HL-60 (cell line): Measurements from ENCODE around the gene HNRNPL.
A peak's percentile ranks its signal among the peaks of the same experiment; 100 is the strongest.
"Not testable (repeated sequence)": the region's sequence is repeated elsewhere in the genome, so short reads cannot be mapped to it uniquely, and the experiment has no call there.

Experiments
- DNase-seq, 2 experiments: peaks; one replicate each; pipeline ENCODE4 v3.0.0-alpha.2; 2010 to 2020; ENCODE audit warnings: low read depth in 1 of 2, low spot score in 1 of 2
- H3K27ac ChIP-seq: fragments of 250-450 bp; sonication (Bioruptor Pico); replicated peaks from 2 replicates; pipeline ENCODE4 v1.5.1; 2020; ENCODE audit warnings: mild to moderate bottlenecking, moderate library complexity
- H3K27me3 ChIP-seq: fragments of 250-450 bp; sonication (Bioruptor Pico); 2 replicates; pipeline ENCODE4 v1.5.1; 2021; ENCODE audit warnings: mild to moderate bottlenecking, moderate library complexity; ENCODE audit not compliant: insufficient read depth, poor library complexity, severe bottlenecking
- H3K4me3 ChIP-seq: replicated peaks from 2 replicates; pipeline ENCODE4 v1.5.1; 2011; ENCODE audit warnings: mild to moderate bottlenecking, control low read depth, low read length; ENCODE audit not compliant: insufficient read depth
- GABPA ChIP-seq: IDR thresholded peaks from 2 replicates; pipeline ENCODE4 v1.6.1; 2012; ENCODE audit warnings: low read depth
- POLR2AphosphoS5 ChIP-seq: IDR thresholded peaks from 2 replicates; pipeline ENCODE4 v1.6.1; 2012; ENCODE audit warnings: low read depth
- SPI1 ChIP-seq: IDR thresholded peaks from 2 replicates; pipeline ENCODE4 v1.6.1; 2012; ENCODE audit warnings: low read depth, mild to moderate bottlenecking, borderline replicate concordance
- TF ChIP-seq, protein P1 (sequence below): IDR thresholded peaks from 2 replicates; pipeline ENCODE4 v1.6.1; 2012; ENCODE audit warnings: low read depth; ENCODE audit not compliant: insufficient replicate concordance
- TF ChIP-seq, protein P2 (sequence below): IDR thresholded peaks from one replicate; pipeline ENCODE4 v1.5.1; 2011; ENCODE audit warnings: low read length, control low read depth, inconsistent platforms; ENCODE audit not compliant: insufficient read depth

Gene HNRNPL

DNA sequence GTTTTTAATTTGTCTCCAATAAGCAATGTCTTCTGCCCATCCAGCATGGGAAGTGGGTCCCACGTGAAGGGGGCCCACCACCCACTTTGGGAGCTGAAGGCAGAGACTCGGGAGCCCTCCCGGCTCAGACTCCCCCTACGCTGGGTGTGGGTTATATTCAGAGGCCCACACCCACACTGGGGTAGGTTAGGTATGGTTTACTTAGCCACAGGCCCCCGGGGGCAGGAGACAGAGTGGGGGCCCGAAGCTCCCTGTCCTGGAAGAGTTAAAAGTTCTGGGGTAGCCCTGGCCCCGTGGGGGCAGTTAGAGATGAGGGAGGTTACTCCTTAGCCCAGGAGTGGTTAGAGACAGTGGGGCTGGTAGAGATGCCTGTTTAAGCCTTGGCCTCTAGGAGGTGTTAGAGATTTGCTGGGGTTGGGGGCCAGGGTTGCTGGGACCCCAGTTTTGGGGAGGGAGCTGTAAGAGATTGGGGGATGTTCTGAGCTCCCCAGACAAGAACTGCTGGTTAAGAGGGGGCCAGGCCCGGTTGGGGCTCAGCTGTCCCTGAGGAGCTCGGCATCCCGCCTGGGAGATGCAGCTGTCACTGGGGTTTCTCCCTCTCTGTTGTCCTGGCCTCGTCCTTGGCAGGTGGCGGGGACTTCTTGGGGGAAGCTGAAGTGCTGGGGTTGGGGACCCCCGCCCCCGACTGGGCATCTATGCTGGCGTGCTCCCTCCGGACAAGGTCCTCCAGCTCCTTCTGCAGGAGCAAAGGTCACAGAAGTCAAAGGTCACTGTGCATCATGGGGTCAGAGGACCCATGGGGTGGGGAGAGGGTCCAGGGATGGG, 29.0 kb upstream of the HNRNPL start:
- peak overlapping the region; percentile 73 for H3K27ac ChIP-seq
- TF ChIP-seq SPI1, result no peak
- TF ChIP-seq, protein P1, sequence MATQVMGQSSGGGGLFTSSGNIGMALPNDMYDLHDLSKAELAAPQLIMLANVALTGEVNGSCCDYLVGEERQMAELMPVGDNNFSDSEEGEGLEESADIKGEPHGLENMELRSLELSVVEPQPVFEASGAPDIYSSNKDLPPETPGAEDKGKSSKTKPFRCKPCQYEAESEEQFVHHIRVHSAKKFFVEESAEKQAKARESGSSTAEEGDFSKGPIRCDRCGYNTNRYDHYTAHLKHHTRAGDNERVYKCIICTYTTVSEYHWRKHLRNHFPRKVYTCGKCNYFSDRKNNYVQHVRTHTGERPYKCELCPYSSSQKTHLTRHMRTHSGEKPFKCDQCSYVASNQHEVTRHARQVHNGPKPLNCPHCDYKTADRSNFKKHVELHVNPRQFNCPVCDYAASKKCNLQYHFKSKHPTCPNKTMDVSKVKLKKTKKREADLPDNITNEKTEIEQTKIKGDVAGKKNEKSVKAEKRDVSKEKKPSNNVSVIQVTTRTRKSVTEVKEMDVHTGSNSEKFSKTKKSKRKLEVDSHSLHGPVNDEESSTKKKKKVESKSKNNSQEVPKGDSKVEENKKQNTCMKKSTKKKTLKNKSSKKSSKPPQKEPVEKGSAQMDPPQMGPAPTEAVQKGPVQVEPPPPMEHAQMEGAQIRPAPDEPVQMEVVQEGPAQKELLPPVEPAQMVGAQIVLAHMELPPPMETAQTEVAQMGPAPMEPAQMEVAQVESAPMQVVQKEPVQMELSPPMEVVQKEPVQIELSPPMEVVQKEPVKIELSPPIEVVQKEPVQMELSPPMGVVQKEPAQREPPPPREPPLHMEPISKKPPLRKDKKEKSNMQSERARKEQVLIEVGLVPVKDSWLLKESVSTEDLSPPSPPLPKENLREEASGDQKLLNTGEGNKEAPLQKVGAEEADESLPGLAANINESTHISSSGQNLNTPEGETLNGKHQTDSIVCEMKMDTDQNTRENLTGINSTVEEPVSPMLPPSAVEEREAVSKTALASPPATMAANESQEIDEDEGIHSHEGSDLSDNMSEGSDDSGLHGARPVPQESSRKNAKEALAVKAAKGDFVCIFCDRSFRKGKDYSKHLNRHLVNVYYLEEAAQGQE, result no peak
- no peak for TF ChIP-seq GABPA
- TF ChIP-seq POLR2AphosphoS5, result no peak
- TF ChIP-seq, protein P2, sequence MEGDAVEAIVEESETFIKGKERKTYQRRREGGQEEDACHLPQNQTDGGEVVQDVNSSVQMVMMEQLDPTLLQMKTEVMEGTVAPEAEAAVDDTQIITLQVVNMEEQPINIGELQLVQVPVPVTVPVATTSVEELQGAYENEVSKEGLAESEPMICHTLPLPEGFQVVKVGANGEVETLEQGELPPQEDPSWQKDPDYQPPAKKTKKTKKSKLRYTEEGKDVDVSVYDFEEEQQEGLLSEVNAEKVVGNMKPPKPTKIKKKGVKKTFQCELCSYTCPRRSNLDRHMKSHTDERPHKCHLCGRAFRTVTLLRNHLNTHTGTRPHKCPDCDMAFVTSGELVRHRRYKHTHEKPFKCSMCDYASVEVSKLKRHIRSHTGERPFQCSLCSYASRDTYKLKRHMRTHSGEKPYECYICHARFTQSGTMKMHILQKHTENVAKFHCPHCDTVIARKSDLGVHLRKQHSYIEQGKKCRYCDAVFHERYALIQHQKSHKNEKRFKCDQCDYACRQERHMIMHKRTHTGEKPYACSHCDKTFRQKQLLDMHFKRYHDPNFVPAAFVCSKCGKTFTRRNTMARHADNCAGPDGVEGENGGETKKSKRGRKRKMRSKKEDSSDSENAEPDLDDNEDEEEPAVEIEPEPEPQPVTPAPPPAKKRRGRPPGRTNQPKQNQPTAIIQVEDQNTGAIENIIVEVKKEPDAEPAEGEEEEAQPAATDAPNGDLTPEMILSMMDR, result no peak
- no peak for DNase-seq
- no peak overlapping the region for H3K4me3 ChIP-seq
- H3K27me3 ChIP-seq, result no peaks in the 10 kb centered on the region

DNA sequence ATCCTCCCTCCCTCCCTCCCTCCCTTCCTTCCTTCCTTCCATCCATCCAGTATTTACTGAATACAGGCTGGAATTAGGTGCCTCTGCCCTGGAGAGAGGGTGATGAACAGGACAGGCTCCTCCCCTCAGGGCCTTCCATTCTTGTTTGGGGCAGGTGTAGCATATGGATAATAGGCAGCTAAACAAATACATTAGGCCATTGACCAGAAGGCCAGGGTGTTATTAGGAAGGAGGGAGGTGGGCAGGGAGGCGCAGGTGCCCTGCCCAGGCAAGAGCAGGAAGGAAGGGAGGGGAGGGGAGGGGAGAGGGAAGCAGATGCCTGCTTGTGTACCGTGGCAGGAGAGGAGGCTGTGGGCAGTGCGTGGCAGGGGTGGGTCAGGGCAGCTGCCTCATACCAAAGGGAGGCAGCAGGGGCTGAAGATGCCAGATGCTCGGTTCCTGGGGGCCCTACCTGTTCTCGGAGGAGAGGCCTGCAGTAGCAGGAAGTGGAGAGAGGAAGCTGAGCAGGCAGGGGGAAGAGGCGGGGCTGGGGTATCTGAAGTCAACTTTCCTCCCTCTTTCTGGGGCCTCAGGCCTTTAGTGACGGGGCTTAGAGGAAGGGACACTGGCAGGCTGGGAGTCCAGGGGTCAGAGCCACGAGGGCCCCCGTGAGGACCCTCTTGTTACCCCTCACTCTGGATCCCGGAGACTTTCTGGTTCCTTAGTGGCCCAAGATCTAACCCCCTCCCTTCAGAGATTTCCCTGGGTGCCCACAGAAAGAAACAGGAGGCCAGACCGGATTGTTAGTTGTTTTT, 28.2 kb upstream of the HNRNPL start, which contains the start of gene RINL:
RINL (minus strand) TSS at position 495 of the 794 bp plus-strand sequence. CDS start 1,533 bp downstream, outside the sequence.
- DNase-seq, result peak; percentile 72 to 81
- Histone ChIP-seq H3K4me3 (peak within 1 kb of the TSS; percentile 50), H3K27ac (peak within 1 kb of the TSS; percentile 73), H3K27me3 (no peaks in the 10 kb centered on the region)
- TF ChIP-seq POLR2AphosphoS5, result peak; percentile 51; the same call in 1 of the 2 replicates
- TF ChIP-seq SPI1, result peak; percentile 88
- TF ChIP-seq, protein P1, result no peak
- TF ChIP-seq, protein P2, result no peak
- TF ChIP-seq GABPA, result no peak

DNA sequence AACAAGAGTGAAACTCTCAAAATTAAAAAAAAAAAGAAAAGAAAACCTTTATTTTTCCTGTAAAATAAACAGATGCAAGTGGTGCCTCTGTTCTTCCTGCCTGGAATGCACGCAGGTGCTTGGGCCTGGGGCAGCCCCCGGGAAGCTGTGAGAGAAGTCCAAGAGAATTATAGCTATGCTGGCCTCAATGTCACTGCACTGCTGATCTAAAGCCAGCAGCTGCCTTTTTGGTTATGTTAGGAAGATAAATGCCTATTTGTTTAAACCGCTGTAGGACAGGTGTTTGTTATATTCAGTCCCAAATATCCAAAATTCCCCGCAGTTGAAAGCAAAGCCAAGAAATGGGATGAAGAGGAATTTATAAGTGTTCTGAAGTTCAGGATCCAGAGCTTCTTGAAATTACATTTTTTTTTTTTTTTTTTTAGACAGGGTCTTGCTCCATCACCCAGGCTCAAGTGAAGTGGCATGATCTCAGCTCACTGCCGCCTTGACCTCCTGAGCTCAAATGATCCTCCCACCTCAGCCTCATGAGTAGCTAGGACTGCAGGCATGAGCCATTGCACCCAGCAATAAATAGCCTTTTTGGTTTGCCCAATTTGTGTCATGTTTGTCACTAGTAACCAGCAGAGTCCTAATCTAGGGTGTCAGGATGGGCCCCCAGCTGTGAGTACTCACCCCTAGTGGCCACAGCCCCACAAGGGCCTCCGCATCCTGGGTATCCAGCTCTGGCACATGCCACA, 26.0 kb upstream of the HNRNPL start:
- Histone ChIP-seq H3K27me3 (no peaks in the 10 kb centered on the region), H3K4me3 (no peak overlapping the region), H3K27ac (no peak overlapping the region)
- no peak for DNase-seq
- TF ChIP-seq SPI1 (no peak), GABPA (no peak)

DNA sequence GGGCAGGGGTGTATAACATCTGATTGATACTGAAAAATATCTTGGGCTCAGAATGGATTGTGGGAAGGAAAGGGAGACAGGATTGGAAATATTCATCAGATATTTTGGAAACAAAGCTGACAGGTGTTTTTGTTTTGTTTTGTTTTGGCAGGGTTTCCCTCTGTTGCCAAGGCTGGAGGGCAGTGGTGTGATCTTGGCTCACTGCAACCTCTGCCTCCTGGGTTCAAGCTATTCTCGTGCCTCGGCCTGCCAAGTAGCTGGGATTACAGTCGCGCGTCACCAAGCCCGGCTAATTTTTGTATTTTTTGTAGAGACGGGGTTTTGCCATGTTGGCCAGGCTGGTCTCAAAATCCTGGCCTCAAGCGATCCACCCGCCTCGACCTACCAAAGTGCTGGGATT, 23.6 kb upstream of the HNRNPL start:
- H3K27ac ChIP-seq, H3K4me3 ChIP-seq, DNase-seq, H3K27me3 ChIP-seq: not testable (repeated sequence)
